GM12864 (cell line): Measurements from ENCODE around the gene LEFTY2.
"Not testable (repeated sequence)": the region's sequence is repeated elsewhere in the genome, so short reads cannot be mapped to it uniquely, and the experiment has no call there.

Experiments
- DNase-seq: peaks from one replicate; pipeline ENCODE4 v3.0.0-alpha.2; 2011; ENCODE audit warnings: low read depth
- H3K4me3 ChIP-seq: 2 replicates; pipeline ENCODE4 v1.5.1; 2011; ENCODE audit warnings: mild to moderate bottlenecking, low read depth, low read length, control low read depth
- CTCF ChIP-seq: IDR thresholded peaks from 2 replicates; pipeline ENCODE4 v1.5.1; 2011; ENCODE audit warnings: low read depth, mild to moderate bottlenecking, moderate library complexity, low read length, control low read depth, inconsistent platforms; ENCODE audit errors: missing control alignments

LEFTY2 gene

GRCh38 chr1:225889743-225890142 is 51.3 kb downstream of the LEFTY2 start:
- TF ChIP-seq CTCF: no peak
- no peak for DNase-seq
- H3K4me3 ChIP-seq: no peak overlapping the region

GRCh38 chr1:225888898-225889601 is 52.0 kb downstream of the LEFTY2 start, which contains the start of gene LEFTY1:
TSS of gene LEFTY1 (minus strand) at chr1:225889146. CDS start at chr1:225889066, 80 bp downstream.
- H3K4me3 ChIP-seq: no peak within 1 kb of the TSS
- no peak for DNase-seq
- TF ChIP-seq CTCF: no peak

- TF ChIP-seq CTCF: no peak
- DNase-seq: no peak
These were observed 52.6 kb downstream of the LEFTY2 start for GRCh38 chr1:225888289-225888897.

GRCh38 chr1:225887554-225888288 is 53.3 kb downstream of the LEFTY2 start:
- not testable (repeated sequence) for H3K4me3 ChIP-seq, DNase-seq

More at GRCh38 chr1:225888289-225888897, 52.6 kb downstream of the LEFTY2 start:
- H3K4me3 ChIP-seq: no peak overlapping the region

GRCh38 chr1:225887030-225887314 is 54.0 kb downstream of the LEFTY2 start:
- no peak for DNase-seq
- no peak overlapping the region for H3K4me3 ChIP-seq
- no peak for TF ChIP-seq CTCF
